Measurements from ENCODE around the gene ZFHX2.
A peak's percentile ranks its signal among the peaks of the same experiment; 100 is the strongest.

The ZFHX2 gene

DNA sequence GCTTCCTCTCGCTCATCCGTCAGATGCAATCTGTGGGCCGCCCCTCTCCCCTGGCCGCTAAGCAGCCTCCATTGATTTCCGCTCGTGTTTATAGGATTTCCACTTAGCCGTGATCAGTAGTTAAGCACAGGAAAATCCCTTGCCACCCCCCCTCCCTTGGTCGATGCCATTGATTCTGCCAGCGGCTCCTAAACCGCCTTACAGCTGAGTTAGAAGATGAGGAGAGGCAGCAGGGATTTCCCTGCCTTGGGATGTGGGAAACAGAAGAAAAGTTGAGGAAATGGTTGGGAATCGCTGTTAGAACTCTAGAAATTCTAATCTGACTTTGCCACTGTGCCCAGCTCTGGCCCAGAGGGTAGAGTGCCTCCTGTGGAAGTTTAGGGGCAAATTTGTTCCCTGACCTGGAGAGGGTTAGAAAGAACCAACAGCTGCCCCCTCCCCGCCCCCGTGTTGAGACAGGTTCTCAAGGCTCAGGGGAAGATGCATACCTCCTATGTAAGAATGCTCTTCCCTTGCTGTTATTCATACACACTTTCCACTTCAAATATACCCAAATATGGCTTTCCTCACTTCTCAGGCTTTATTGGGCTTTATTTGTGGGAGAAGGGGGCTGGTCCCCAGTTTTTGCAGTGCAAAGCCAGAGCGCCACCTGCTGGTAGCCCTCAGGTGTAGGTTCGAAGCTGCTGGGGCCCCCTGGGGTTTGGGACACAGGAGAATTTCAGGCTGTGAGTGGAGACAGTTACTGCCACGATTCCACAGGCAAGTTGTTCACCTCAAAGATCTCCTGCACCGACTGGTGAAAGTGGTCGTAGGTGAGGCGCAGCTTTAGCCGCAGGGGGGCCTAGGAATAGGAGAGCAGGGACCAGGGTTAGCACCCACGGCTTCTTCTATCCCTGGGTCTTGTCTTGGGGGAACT is 7.7 kb upstream of the ZFHX2 start:
- peak; percentile 70 for DNase-seq

DNA sequence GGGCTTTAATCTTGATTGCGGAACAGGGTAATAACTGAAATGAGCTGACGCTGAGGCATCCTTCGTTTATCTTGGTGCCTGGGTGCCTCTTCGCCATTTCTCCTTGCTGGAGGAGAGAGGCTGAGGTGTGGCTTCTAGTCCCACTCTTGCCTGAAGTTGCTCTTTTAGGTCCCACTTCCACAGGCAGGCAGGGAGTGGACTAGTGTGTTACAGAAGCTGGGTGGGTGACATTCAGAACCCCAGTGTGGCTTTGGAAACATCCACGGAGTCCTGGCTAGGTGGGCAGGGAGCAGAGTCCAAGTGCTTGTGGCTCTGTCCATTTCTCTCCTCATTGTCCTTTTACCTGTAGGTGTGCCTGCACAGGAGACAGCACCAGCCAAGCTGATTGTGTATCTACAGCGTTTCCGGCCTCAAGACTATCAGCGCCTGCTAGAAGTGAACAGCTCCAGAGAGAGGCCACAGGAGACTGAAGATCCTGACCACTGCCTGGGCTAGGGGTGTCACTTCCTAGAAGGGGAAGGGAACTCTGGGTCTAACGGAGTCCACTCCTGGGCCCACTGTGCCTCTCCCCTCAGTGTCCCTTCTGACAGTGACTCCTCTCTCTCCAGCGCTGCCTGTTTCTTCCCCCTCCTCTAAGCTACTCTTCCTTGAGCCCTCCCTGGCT is 6.9 kb upstream of the ZFHX2 start:
- DNase-seq, result no peak

DNA sequence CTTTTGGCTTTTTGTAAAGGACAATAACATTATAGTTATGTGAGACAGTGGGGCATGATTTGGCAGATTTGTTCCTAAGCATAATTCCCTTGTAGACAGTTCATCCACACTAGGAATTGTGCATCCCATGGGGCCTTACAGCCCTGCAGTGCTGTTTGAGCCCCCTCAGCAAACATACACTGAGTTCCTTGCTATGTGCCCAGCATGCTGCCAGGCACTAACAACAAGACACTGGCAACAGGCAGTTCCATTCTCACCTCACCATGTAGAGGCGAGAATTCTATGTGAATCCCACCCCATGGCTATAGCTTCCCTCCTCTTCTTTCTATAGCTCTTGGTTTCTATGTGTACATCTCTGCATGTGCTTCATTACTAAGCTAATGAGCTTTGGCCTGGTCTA is 6.4 kb upstream of the ZFHX2 start:
- no peak for DNase-seq

DNA sequence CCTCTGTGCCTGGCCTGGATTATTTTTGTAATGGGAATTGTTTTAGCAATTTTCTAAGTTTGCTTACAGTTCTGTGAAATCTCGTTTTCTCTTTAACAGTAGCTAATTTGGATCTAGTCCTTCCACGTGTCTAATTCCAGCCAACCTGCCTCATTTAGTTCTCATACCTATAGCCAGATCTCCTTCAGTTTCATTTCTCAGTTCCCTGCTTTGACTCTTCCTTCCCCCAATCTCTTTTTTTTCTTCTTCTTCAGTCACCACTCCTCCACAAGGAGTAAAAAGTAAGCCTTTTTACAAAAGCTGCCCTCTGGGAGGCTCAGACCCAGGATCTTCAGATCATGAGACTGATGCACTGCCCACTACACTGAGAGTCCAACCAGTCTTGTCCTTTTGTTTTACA is 6.0 kb upstream of the ZFHX2 start:
- no peak for DNase-seq

DNA sequence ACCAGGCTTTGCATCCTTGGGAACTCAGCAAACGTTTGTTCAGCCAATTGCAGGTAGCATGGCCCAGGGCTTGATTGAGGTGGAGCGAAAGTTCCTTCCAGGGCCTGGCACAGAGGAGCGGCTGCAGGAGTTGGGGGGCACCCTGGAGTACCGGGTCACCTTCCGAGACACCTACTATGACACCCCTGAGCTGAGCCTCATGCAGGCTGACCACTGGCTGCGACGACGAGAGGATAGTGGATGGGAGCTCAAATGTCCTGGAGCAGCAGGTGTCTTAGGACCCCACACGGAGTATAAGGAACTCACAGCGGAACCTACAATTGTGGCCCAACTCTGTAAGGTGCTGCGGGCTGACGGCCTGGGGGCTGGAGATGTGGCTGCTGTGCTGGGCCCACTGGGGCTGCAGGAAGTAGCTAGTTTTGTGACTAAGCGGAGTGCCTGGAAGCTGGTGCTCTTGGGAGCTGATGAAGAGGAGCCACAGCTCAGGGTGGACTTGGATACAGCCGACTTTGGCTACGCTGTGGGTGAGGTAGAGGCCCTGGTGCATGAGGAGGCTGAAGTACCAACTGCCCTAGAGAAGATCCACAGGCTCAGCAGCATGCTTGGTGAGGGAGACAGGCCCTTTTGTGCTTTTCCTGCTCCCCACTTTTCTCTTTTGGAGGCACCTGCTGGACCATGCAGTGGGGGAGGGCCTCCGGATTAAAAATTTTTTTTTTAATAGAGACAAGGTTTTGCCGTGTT is 5.3 kb upstream of the ZFHX2 start:
- no peak for DNase-seq

DNA sequence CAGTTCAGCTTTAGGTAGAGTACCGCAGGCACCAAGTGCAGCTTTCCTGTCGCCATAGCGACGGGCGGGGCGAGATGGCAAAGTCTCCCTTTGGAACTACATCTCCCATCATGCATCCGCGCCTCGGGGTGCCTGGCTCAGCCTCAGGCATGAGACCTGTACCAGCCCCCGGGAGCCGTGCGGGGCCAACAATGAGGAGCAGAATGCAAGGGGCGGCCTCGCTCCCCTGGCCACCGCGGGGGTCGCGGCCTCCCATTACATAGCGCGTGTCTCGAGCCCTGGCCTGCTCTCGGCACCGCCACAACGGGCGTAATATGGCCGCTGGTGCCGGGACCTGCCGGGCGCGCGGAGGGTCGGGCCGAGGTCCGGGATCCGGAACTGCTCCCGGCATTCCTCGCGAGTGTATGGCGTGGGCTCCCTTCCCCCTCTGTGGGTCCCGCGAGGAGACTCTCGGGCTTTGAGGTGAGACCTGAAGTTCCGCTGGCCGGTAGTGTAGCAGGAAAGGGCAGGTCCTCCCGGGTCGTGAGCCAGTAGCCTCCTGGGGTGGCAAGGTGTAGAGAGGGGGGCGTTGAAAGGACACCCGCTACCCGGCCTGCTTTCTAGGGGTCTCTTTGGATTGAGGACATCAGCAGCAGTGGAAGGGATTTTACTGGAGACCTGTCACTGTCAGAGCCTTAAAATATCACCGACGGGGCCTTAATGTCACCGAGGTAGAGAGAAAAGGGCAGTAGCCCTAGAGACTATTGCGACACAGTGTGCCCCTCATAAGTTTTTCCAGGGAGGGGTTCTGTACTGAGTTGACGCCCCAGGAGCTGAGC is 4.5 kb upstream of the ZFHX2 start, which contains the start of gene THTPA:
THTPA (plus strand) TSS at position 390 of the 818 bp plus-strand sequence. CDS start 487 bp downstream, outside the sequence.
- DNase-seq, result peak; percentile 93

DNA sequence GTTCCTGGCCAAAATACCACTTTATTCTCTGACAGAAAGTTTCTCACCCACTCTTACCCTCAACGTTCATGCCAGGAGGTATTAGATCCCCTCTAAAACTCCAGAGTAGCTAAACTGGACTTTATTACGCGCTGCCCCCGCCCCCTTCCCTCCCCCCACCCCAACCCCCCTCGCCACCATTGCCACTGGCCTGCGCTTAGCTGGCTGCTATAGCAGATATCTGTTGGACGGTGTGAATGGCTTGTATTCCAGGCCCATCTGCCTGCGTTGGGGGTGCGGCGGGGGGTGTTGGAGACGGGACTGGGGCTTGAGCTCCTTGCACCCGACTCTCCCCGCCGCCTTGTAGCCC is 3.9 kb upstream of the ZFHX2 start:
- no peak for DNase-seq

DNA sequence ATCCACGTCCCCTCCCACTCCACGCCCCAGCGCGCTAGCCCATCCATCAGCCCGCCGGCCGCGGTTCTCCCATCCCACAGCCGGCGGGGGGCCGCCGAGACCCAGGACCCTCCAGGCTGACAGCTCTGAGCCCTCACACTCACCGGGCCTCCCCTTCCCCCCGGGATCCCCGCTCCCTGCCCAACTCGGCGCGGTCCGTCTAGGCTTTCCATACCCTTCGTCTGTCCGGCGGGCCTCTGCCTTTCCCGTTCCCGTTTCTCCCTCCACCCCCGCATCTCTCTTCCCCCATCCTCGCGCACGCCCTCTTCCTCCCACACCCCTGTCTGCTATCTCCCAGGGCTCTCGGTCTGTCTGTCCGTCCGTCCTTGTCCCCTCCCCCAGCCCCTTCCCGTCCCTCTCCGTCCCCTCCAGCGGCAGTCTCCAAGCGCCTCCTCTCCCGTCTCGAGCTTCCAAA is 726 bp downstream of the ZFHX2 start:
- no peak for DNase-seq

DNA sequence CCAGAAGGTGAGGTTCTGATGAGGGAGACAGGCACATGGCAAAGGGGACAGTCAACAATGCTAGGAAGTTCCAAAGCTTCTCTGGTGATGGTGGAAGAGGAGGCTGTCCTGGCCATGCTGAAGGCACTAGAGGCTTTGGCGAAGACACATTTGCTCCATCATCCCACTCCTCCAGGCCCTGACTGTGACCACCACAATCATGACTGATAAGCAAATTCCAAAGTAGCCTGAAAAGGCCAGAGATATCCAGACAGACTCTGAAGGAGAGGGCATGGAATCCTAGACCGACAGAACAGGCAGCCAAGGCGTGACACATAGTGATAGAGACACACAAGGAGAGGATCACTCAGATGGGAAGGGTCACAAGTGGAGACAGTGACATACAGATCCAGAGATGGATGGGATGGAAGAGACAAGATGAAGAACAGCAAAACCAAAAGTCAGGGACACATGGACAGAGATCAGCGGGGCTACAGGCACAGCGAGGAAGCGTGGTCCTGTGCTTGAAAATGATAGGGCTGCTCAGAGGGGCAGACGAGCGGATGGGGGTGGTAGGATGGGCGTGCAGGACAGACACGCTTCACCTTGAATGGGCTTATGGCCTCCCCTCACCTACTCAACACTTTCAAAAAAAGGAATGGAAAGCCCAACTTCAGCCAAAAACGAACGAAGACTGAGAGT is 1.3 kb downstream of the ZFHX2 start:
- no peak for DNase-seq

DNA sequence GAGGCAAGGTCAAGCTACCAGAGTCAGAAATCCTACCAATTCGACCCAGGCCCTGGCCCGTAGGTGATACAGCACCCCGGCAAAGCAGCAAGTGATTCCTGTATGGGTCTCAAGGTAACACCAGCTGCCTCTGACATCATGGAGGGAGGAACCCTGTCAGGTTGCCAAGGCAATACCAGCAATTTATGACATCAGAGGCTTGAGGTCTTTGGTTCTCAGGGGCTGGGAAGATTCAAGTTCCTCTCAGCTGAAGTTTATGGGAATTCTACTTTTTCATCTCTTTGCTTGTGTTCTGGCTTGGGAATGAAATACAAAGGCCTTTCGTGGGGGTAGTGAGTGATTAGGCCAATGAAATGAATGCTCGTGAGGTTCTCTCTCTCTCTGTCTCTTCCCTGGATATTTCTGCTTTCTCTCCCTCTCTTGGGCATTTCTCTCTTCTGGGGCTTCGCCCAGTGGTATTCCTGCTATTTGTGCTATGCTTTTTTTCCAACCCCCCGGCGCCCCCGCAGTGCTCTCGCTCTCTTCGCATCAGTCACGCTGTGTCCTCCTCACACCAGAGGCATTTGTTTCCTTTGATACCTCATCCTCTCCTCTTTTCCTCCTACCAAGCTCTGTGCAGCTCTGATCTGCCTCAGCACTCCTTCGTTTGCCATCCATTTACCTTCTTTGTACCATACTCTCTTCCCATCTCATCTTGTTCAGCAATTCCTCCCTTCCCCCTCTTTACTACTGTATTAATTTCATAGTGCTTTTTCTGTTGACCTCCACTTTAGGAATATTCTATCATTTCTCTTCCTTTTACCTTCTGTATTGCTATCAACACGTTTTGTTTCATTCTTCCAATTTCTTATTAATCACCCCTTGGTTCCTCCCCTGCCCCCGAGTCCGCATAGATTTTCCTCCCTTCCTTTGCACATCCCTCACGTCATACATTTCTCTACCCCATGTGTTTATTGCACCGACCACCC is 2.9 kb downstream of the ZFHX2 start:
- DNase-seq, result no peak

DNA sequence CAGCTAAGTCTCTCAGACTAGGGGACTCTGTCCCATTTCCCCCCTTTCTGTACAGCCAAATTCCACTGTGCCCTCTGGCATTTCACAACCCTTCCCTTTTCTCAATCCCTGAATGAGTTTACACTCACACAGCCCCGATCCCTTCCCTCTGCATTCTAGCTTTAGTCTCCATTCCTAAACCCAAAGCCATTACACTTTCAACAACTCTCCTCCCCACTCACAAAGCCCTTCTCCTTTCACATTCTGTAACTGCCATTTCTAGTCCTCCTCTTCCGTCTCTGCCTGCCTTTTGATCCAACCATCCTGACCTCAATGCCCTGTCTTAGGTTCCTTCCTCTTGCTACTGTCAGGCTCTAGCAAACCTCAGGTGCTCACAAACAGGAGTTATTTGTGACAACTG is 3.6 kb downstream of the ZFHX2 start:
- no peak for DNase-seq

DNA sequence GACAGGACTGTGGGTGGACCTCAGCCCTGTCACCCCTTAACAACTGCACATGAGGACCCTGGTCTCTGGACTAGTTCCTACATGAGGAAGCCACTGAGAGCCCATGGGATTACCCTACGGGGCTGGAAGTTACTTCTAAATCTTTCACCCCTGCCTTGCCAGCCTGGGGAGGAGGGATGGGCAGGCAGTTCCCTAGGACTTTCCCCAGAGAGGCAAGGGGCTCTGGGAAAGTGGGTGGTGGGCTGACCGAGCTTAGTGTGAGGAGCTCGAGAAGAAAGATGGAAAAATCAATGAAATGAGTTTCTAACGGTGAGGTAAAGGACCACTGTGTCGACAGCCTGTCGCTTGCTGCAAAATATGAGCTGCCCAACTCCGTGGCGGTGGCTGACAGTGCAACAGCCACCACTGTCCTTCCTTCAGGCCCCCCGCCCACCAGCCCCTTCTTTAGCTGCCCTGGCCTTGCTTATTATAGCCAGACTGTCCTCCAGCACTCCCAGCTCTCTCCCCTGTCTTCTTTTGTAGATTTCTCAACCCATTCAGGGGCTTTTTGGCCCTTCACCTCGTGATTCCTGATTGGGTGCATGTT is 5.0 kb downstream of the ZFHX2 start:
- no peak for DNase-seq

DNA sequence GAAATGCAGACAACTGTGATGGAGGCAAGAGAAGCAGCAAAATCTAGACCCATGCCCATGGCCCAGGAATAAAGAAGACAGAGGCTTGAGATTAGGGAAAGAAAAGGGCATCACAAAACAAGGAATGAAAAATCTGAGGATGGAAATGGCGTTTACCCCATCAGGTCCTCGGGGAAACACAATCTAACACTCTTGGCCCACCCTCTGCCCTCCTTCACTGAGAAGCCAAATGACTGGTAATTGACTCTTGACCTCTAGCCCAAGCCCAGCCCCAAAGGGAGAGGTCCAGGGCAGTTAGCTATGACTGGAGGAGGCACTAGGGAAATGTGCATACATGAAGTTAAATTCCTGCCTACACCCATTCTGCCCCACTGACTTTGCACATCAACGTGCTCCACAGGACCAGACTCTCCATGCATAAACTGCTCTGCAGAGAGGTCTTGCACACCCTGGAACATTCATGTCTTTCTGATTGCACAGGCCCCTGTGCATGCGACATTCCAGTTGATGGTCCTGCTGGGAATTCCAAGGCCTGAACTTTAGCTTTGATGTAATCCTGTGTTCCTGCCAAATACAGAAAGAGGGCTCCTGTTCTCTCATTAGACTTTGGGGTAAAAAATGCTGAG is 5.7 kb downstream of the ZFHX2 start:
- no peak for DNase-seq

DNA sequence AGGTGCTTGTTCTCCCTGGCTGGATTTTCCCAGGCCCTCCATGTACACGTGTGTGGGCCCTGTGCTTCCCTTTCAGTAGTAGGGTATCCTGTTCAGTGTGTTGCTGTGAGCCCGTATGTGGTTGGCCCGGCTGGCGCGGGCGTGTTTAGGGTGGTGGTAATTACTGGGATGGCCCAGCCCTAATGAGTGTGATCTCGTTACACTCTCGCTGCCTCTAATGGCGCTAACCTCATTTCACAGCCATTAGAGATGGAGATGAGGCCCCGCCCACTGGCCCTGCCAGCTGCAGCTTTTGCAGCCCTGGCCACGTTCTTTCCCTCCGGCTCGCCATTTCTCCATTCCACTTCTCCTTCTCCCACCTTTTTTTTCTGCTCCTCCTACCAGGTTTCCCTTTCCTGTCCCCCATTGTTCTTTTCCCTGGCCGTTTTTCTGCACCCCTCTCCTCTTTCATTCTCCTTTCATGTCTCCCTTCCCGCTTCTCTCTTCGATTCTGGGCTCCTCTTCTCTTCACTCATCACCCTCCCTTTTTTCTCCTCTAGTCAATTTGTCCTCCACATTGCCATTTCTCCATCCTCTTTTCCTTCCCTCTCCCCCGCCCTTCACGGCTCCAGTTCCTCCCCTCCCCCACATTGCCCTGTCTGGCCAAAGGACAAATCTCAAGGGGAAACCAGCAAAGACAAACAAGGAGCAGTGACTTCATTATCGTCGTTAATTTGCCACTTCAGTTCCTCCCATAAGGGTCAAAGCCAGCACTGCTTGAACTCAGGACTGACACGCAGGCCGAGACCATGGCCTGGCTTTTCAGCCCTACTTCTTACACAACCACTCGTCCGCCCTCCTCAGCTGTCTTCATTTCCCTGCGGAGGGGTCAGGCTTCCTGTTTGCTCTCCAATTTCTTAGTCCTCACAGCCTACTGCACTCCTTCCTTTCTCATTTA is 6.8 kb downstream of the ZFHX2 start:
- DNase-seq, result no peak

DNA sequence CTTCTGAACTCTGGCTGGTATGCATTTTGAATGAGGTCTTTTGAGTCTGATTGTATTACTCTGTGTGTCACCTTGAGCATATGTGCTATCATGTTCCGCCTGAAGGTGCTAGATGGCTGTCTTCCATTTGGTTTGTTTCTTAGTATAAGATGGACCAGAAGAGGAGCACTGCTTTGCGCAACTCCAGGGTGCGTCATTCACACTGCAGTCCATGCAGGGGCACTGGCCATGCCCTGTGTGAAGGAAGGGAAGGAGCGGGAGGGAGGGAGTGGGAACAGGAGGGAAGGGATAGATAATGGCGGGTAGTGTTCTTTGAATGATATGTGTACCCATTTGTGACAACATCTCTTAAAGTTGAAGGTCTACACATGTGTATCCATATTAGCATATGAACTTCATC is 8.2 kb downstream of the ZFHX2 start:
- no peak for DNase-seq

DNA sequence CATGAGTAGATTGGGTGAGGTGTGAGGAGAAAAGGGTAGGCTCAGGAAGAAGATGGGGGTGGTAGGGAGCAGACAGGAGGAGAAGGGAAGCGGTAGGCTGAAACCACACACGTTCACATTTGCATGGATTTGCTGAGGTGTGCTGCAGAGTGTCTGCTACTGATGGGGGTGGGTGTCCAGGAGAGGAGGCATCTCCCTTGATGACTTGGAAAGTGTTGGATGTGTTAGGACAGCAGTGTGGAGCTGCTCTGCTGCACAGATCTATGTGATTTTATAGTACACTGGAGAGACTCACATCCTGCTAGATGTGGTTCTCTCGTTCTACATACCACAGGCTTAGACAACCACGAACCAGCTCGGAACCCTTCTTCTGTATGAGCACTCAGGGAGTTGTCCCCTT is 9.3 kb downstream of the ZFHX2 start:
- no peak for DNase-seq

DNA sequence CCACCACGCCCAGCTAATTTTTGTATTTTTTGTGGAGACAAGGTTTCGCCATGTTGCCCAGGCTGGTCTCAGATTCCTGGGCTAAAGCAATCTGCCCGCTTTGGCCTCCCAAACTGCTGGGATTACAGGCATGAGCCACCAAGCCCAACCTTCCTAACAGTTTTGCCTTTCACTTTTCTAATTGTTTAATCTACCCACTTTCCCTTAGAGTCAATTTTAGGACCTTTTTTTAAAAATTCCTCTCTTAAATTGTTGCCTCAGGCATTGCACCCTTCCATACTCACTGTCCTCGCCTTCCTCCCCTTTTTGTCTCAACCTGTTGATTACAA is 11.5 kb downstream of the ZFHX2 start:
- DNase-seq, result no peak

DNA sequence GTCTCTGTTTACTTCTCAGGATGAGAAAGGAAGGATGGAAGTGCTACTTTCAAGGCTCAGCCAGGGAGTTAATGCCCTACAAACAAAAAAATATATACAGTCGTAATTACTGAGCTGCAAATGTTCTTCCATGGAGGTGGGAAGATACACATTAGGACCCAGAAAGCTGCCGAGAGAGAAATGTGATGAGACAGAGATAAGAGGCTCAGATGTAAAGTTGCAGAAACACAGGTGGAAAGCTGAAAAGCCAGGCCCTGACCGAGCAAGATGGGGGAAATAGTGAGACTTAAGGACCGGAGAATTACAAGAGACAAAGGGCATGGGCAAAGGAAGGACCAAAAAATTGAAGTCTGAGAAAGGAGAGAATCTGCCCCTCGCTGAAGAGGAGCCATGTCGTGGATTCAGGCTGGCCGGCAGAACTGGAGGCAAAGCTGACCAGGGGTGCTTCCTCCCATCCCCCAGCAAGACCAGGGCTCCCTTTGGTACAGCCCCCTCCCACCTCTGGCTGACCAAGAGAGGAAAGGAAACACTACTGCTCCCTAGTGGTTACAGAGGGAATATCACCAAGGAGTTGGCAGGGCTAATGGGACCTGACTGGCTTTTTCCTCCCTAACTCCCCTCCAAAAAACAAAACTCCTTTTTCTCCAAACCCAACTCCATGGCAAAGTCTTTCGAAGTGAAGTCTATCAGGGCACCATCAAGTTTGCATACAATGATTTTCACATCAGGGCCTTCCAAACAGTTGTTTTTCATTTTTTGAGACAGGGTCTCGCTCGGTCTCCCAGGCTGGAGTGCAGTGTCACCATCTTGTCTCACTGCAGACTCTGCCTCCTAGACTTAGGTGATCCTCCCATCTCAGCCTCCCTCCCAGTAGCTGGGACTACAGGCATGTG is 12.1 kb downstream of the ZFHX2 start:
- peak; percentile 59 for DNase-seq
